DND-41 (cell line): Measurements from ENCODE around the gene ZRANB3.
A peak's percentile ranks its signal among the peaks of the same experiment; 100 is the strongest.

ENCODE experiments used
- ATAC-seq: fragments of 200-7000 bp; cut with Tn5 transposase; 3 replicates; pipeline ENCODE4 v1.9.1; 2021; ENCODE audit warnings: low read depth; ENCODE audit not compliant: insufficient read depth
- DNase-seq: peaks from one replicate; pipeline ENCODE4 v3.0.0-alpha.2; 2020
- H2AFZ ChIP-seq: 2 replicates; pipeline ENCODE4 v1.6.0; 2012; ENCODE audit warnings: low read depth, low read length
- H3K27ac ChIP-seq: 2 replicates; pipeline ENCODE4 v1.5.1; 2012; ENCODE audit warnings: low read length, inconsistent platforms
- H3K27me3 ChIP-seq: fragments of 200-600 bp; sonication (generic); 2 replicates; pipeline ENCODE4 v1.6.0; 2012; ENCODE audit warnings: low read length, mild to moderate bottlenecking, inconsistent platforms; ENCODE audit not compliant: insufficient read depth, poor library complexity
- H3K36me3 ChIP-seq: 2 replicates; pipeline ENCODE4 v1.5.1; 2012; ENCODE audit warnings: low read length, inconsistent platforms; ENCODE audit not compliant: insufficient read depth
- H3K4me1 ChIP-seq: 2 replicates; pipeline ENCODE4 v1.5.1; 2012; ENCODE audit warnings: mild to moderate bottlenecking, low read length; ENCODE audit not compliant: insufficient read depth
- H3K4me2 ChIP-seq: 2 replicates; pipeline ENCODE4 v1.6.0; 2012; ENCODE audit warnings: mild to moderate bottlenecking, moderate library complexity, low read length, inconsistent platforms; ENCODE audit not compliant: insufficient read depth
- H3K4me3 ChIP-seq, 2 experiments: fragments of 200-600 bp in 1 of 2; shearing (Covaris generic) in 1 of 2; 2 replicates each; pipeline ENCODE4 v1.5.1; 2012 to 2016; ENCODE audit warnings: inconsistent platforms in 2 of 2, low read length in 2 of 2, mild to moderate bottlenecking in 2 of 2, low read depth in 1 of 2, moderate library complexity in 1 of 2
- H3K79me2 ChIP-seq: 2 replicates; pipeline ENCODE4 v1.6.0; 2012; ENCODE audit warnings: low read length, inconsistent platforms; ENCODE audit not compliant: insufficient read depth
- H3K9ac ChIP-seq: 2 replicates; pipeline ENCODE4 v1.6.0; 2012; ENCODE audit warnings: low read depth, mild to moderate bottlenecking, inconsistent platforms, low read length, moderate library complexity
- H3K9me3 ChIP-seq: 2 replicates; pipeline ENCODE4 v1.5.1; 2012; ENCODE audit warnings: low read length, moderate library complexity, mild to moderate bottlenecking, inconsistent platforms; ENCODE audit not compliant: insufficient read depth, severe bottlenecking
- H4K20me1 ChIP-seq: 2 replicates; pipeline ENCODE4 v1.6.0; 2012; ENCODE audit warnings: low read length; ENCODE audit not compliant: insufficient read depth
- CTCF ChIP-seq: IDR thresholded peaks from 2 replicates; pipeline ENCODE4 v1.5.1; 2012; ENCODE audit warnings: borderline replicate concordance, low read length, moderate library complexity, mild to moderate bottlenecking; ENCODE audit not compliant: poor library complexity, severe bottlenecking; ENCODE audit errors: extremely low read depth
- EZH2 ChIP-seq: IDR thresholded peaks from 3 replicates; pipeline ENCODE4 v1.6.1; 2012; ENCODE audit warnings: borderline replicate concordance, low read depth, mild to moderate bottlenecking, moderate library complexity, low read length, inconsistent platforms; ENCODE audit not compliant: severe bottlenecking

ZRANB3 gene

GRCh38 chr2:135532581-135532980 is 1.6 kb upstream of the ZRANB3 start:
- Histone ChIP-seq H3K79me2 (peaks cover 86% of the 10 kb centered on the region), H3K9ac (peak overlapping the region; percentile 76), H2AFZ (no peak overlapping the region), H3K4me3 (peak overlapping the region; percentile 65 to 76; a peak in 3 of 4 replicates), H3K4me2 (peak overlapping the region; percentile 69), H3K9me3 (no peaks in the 10 kb centered on the region), H3K27ac (peak overlapping the region; percentile 59), H3K4me1 (peaks cover 43% of the 10 kb centered on the region), H4K20me1 (peaks cover 16% of the 10 kb centered on the region; the same call in 1 of the 2 replicates), H3K36me3 (peaks cover 8% of the 10 kb centered on the region; the same call in 1 of the 2 replicates), H3K27me3 (no peaks in the 10 kb centered on the region)
- DNase-seq: no peak
- ATAC-seq: no peak
- no peak for TF ChIP-seq CTCF
- TF ChIP-seq EZH2: no peak

- H3K4me1 ChIP-seq: peaks cover 43% of the 10 kb centered on the region
- peaks cover 86% of the 10 kb centered on the region for H3K79me2 ChIP-seq
- H3K27ac ChIP-seq: peak within 1 kb of the TSS; percentile 96
- H3K27me3 ChIP-seq: no peaks in the 10 kb centered on the region
- peaks cover 12% of the 10 kb centered on the region; the same call in 1 of the 2 replicates for H4K20me1 ChIP-seq
- peak within 1 kb of the TSS; percentile 87 for H2AFZ ChIP-seq
- H3K36me3 ChIP-seq: peaks cover 3% of the 10 kb centered on the region; the same call in 1 of the 2 replicates
- peak; percentile 99 for DNase-seq
- peak; percentile 82 for ATAC-seq
- H3K9me3 ChIP-seq: no peaks in the 10 kb centered on the region
- H3K4me3 ChIP-seq: peak within 1 kb of the TSS; percentile 73 to 76
- peak within 1 kb of the TSS; percentile 69 for H3K4me2 ChIP-seq
- no peak for TF ChIP-seq EZH2
- peak; percentile 69 for TF ChIP-seq CTCF
- H3K9ac ChIP-seq: peak within 1 kb of the TSS; percentile 76
These were observed 496 bp upstream of the ZRANB3 start, which contains the start of gene R3HDM1 for GRCh38 chr2:135531231-135532197. Gene R3HDM1 (plus strand): TSS chr2:135531484. CDS start chr2:135604846, 73,362 bp downstream.

- peaks cover 60% of the 10 kb centered on the region for H3K79me2 ChIP-seq
- no peak overlapping the region for H3K4me2 ChIP-seq
- TF ChIP-seq EZH2: no peak
- no peak for TF ChIP-seq CTCF
These were observed 3.0 kb downstream of the ZRANB3 start for GRCh38 chr2:135528006-135528405.

More at GRCh38 chr2:135528006-135528405, 3.0 kb downstream of the ZRANB3 start:
- Histone ChIP-seq H3K4me3 (no peak overlapping the region), H4K20me1 (peaks cover 5% of the 10 kb centered on the region; the same call in 1 of the 2 replicates), H3K27me3 (no peaks in the 10 kb centered on the region), H3K36me3 (no peaks in the 10 kb centered on the region), H3K4me1 (peaks cover 27% of the 10 kb centered on the region), H3K27ac (no peak overlapping the region), H3K9me3 (no peaks in the 10 kb centered on the region), H3K9ac (no peak overlapping the region), H2AFZ (no peak overlapping the region)
- ATAC-seq (no peak), DNase-seq (no peak)
